Left colon (tissue), 2 donors: ENCODE measurements around the gene CSPG4. TPM values are rescaled to one million over a fixed set of nuclear protein-coding genes. Genes with fewer than 3 reads are reported as not detected.
"Not testable (repeated sequence)": the region's sequence is repeated elsewhere in the genome, so short reads cannot be mapped to it uniquely, and the experiment has no call there.

Experiments
- ATAC-seq: fragments of 200-7000 bp; cut with Tn5 transposase; one replicate; pipeline ENCODE4 v1.9.1; 2020; ENCODE audit warnings: mild to moderate bottlenecking, moderate library complexity
- DNase-seq, 2 donors: peaks; one replicate each; pipeline ENCODE4 v3.0.0-alpha.2; 2020
- intact Hi-C, 2 donors: fragments of 100-400 bp; cut with DNase I in 1 of 2; cut with micrococcal nuclease in 1 of 2; formaldehyde crosslinking; loops; one replicate each; pipeline versions ENCODE4 v1.11.2 to v1.14.0; 2022; cut with DNase I, micrococcal nuclease
- total RNA-seq, 2 donors: library from RNA; stranded (reverse); fragmentation: NEBNext Ultra II Directional; extraction: Animal tissue kit (Norgen Biotek cat#: 25700); gene quantifications; one replicate each; pipeline ENCODE4 v1.2.1, GENCODE V29; 2021
- donor health status: DM: no; HTN: no; CAD: no.
- donor health status: DM: yes; HTN: yes; CAD: no.

Gene CSPG4
- total RNA-seq, 2 donors from 2014 or later = 2.1 to 12.2 TPM

- DNase-seq = peak in 1 of 2 donors; percentile 60
- ATAC-seq = peak; percentile 10
- intact Hi-C loops = no loop called here
These were observed 15.1 kb downstream of the CSPG4 start for GRCh38 chr15:75697523-75697922.

GRCh38 chr15:75696854-75697259 lies 15.8 kb downstream of the CSPG4 start:
- intact Hi-C loops = no loop called here
- no peak for ATAC-seq

GRCh38 chr15:75696311-75696720 lies 16.3 kb downstream of the CSPG4 start:
- intact Hi-C loops = no loop called here
- DNase-seq = peak in 1 of 2 donors; percentile 65
- peak; percentile 9 for ATAC-seq

More at GRCh38 chr15:75696854-75697259, 15.8 kb downstream of the CSPG4 start:
- DNase-seq = no peak

- ATAC-seq (no peak), DNase-seq (no peak)
- intact Hi-C loops = no loop called here
These were observed 16.9 kb downstream of the CSPG4 start for GRCh38 chr15:75695634-75696310.

- no peak for DNase-seq
- intact Hi-C loops = no loop called here
- no peak for ATAC-seq
These were observed 17.4 kb downstream of the CSPG4 start for GRCh38 chr15:75695220-75695619.

GRCh38 chr15:75694241-75695182 lies 18.1 kb downstream of the CSPG4 start:
- DNase-seq (peak; percentile 60 to 76), ATAC-seq (peak; percentile 59)
- intact Hi-C loops = no loop called here

GRCh38 chr15:75693501-75694240 lies 19.0 kb downstream of the CSPG4 start:
- intact Hi-C loops = no loop called here
- ATAC-seq (no peak), DNase-seq (no peak)

GRCh38 chr15:75693028-75693427 lies 19.6 kb downstream of the CSPG4 start:
- ATAC-seq, intact Hi-C loops, DNase-seq: not testable (repeated sequence)

- DNase-seq, ATAC-seq, intact Hi-C loops: not testable (repeated sequence)
These were observed 20.3 kb downstream of the CSPG4 start for GRCh38 chr15:75692311-75692710.

- intact Hi-C loops, ATAC-seq: not testable (repeated sequence)
These were observed 23.2 kb downstream of the CSPG4 start for GRCh38 chr15:75689429-75689828.

GRCh38 chr15:75688831-75689230 lies 23.8 kb downstream of the CSPG4 start:
- no peak for ATAC-seq
- DNase-seq = no peak
- intact Hi-C loops = no loop called here

More at GRCh38 chr15:75689429-75689828, 23.2 kb downstream of the CSPG4 start:
- DNase-seq = not testable (repeated sequence)

- DNase-seq (no peak), ATAC-seq (no peak)
- intact Hi-C loops = no loop called here
These were observed 24.4 kb downstream of the CSPG4 start for GRCh38 chr15:75688278-75688557.

- DNase-seq = no peak
- ATAC-seq = no peak
These were observed 25.0 kb downstream of the CSPG4 start for GRCh38 chr15:75687486-75688277.

GRCh38 chr15:75686212-75686642 lies 26.4 kb downstream of the CSPG4 start:
- peak; percentile 77 to 83 for DNase-seq
- peak; percentile 81 for ATAC-seq
- intact Hi-C loops = not testable (repeated sequence)

More at GRCh38 chr15:75687486-75688277, 25.0 kb downstream of the CSPG4 start:
- intact Hi-C loops = no loop called here

- ATAC-seq (no peak), DNase-seq (no peak)
- intact Hi-C loops = no loop called here
These were observed 27.5 kb downstream of the CSPG4 start for GRCh38 chr15:75685195-75685594.

- no peak for ATAC-seq
- intact Hi-C loops = no loop called here
- DNase-seq = no peak
These were observed 28.0 kb downstream of the CSPG4 start for GRCh38 chr15:75684648-75685047.

GRCh38 chr15:75683646-75684312 lies 28.9 kb downstream of the CSPG4 start:
- peak in 1 of 2 donors; percentile 68 for DNase-seq
- intact Hi-C loops = not testable (repeated sequence)
- peak; percentile 75 for ATAC-seq
